OCI-LY7 (cell line): ENCODE data around the gene TMEM165. TPM values are rescaled to one million over a fixed set of nuclear protein-coding genes. Genes with fewer than 3 reads are reported as not detected.

ENCODE experiments used
- BruUV-seq: library from RNA; stranded (reverse); fragments of 400-500 nt; replicated peaks from 2 replicates; lab custom pipeline; 2021; lab: Mats Ljungman, UMichigan
- CTCF ChIA-PET: fragments of 300-600 bp; sonication (Branson Sonifier 250); formaldehyde crosslinking; loops from one replicate; lab custom pipeline; 2022; ENCODE audit warnings: antibody characterized with exemption; ENCODE audit not compliant: unreplicated experiment; lab: Charles Lee
- POLR2A ChIA-PET: fragments of 300-600 bp; sonication (Branson Sonifier 250); formaldehyde crosslinking; loops from one replicate; lab custom pipeline; 2022; ENCODE audit warnings: antibody characterized with exemption; lab: Charles Lee
- DNase-seq: peaks from one replicate; pipeline ENCODE4 v3.0.0-alpha.2; 2015; ENCODE audit warnings: low spot score
- H2AFZ ChIP-seq: fragments of 200-600 bp; sonication (generic), shearing (Covaris generic); 2 replicates; pipeline ENCODE4 v1.6.1; 2014; ENCODE audit warnings: mild to moderate bottlenecking, antibody characterized with exemption, low read length, moderate library complexity
- H3K27ac ChIP-seq: fragments of 200-600 bp; sonication (generic); 2 replicates; pipeline ENCODE4 v1.5.1; 2014; ENCODE audit warnings: mixed run types, low read depth, mild to moderate bottlenecking, moderate library complexity, low read length, inconsistent platforms; ENCODE audit not compliant: poor library complexity, severe bottlenecking
- H3K36me3 ChIP-seq: fragments of 200-600 bp; sonication (generic); 2 replicates; pipeline ENCODE4 v1.6.1; 2014; ENCODE audit warnings: mild to moderate bottlenecking, antibody characterized with exemption, low read length, moderate library complexity, mixed read lengths; ENCODE audit not compliant: insufficient read depth
- H3K4me1 ChIP-seq: fragments of 200-600 bp; sonication (generic); 2 replicates; pipeline ENCODE4 v1.5.1; 2014; ENCODE audit warnings: mild to moderate bottlenecking, low read length; ENCODE audit not compliant: insufficient read depth, poor library complexity, severe bottlenecking
- H3K4me2 ChIP-seq: fragments of 200-600 bp; sonication (generic); 2 replicates; pipeline ENCODE4 v1.6.1; 2014; ENCODE audit warnings: mild to moderate bottlenecking, low read length
- H3K4me3 ChIP-seq: fragments of 200-600 bp; sonication (generic); 2 replicates; pipeline ENCODE4 v1.5.1; 2014; ENCODE audit warnings: mild to moderate bottlenecking, low read depth, low read length; ENCODE audit not compliant: poor library complexity, severe bottlenecking
- H3K79me2 ChIP-seq: fragments of 200-600 bp; sonication (generic); 2 replicates; pipeline ENCODE4 v1.6.1; 2016; ENCODE audit warnings: low read depth, mild to moderate bottlenecking, low read length, moderate library complexity, mixed read lengths; ENCODE audit not compliant: insufficient read depth
- H3K9me2 ChIP-seq: fragments of 200-600 bp; sonication (generic); 2 replicates; pipeline ENCODE4 v1.6.1; 2016; ENCODE audit warnings: mild to moderate bottlenecking, low read length, mixed read lengths; ENCODE audit not compliant: insufficient read depth
- H3K9me3 ChIP-seq: fragments of 200-600 bp; sonication (generic); 2 replicates; pipeline ENCODE4 v1.6.1; 2014; ENCODE audit warnings: mild to moderate bottlenecking, mixed run types, low read length, mixed read lengths
- H4K20me1 ChIP-seq: fragments of 200-600 bp; sonication (generic); 2 replicates; pipeline ENCODE4 v1.6.1; 2014; ENCODE audit warnings: mild to moderate bottlenecking, antibody characterized with exemption, low read length, moderate library complexity, mixed read lengths; ENCODE audit not compliant: insufficient read depth
- EZH2phosphoT487 ChIP-seq: fragments of 200-600 bp; sonication (generic); IDR thresholded peaks from 2 replicates; pipeline ENCODE4 v1.6.1; 2018; ENCODE audit warnings: low read depth, borderline replicate concordance, mild to moderate bottlenecking, mixed run types, antibody characterized with exemption, low read length, moderate library complexity, mixed read lengths
- intact Hi-C: fragments of 100-400 bp; cut with micrococcal nuclease; formaldehyde crosslinking; loops from one replicate; pipeline ENCODE4 v1.10.0; 2022; ENCODE audit not compliant: unreplicated experiment
- total RNA-seq, 2 experiments: library from RNA; depleted of rRNA in 1 of 2; stranded (reverse); fragments of >200 nt in 1 of 2; shearing (Covaris generic) in 1 of 2; gene quantifications; 2 replicates each; pipeline ENCODE4 v1.2.3, GENCODE V29; 2014 to 2022
- TF ChIP-seq, protein P1 (sequence below): fragments of 200-600 bp; sonication (generic); conservative IDR thresholded peaks from 2 replicates; pipeline ENCODE4 v1.5.1; 2014; ENCODE audit warnings: mild to moderate bottlenecking, antibody characterized with exemption, low read length, moderate library complexity, mixed read lengths

Gene TMEM165
- total RNA-seq, 2 experiments from 2014 or later: 70.8 to 86.1 TPM

DNA sequence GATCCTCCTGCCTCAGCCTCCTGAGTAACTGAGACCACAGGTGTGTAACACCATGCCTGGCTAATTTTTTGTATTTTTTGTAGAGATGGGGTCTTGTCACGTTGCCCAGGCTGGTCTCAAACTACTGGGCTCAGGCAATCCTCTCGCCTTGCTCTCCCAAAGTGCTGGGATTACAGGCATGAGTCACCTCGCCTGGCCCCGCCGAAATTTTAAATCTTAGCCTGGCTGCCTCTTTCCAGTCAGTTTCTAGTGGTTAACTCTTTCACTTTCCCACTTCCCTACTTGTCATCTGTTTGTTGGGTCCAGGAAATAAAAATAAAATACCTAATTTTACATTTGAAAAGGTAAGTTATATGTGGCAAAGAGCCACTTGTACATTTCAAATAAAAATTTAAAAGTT, 62.4 kb downstream of the TMEM165 start:
- no TSS peak for BruUV-seq
- H3K36me3 ChIP-seq: no peaks in the 10 kb centered on the region
- no peaks in the 10 kb centered on the region for H3K9me3 ChIP-seq
- no peak overlapping the region for H2AFZ ChIP-seq
- H3K9me2 ChIP-seq: no peaks in the 10 kb centered on the region
- intact Hi-C loops: no loop called here
- no peak overlapping the region for H3K27ac ChIP-seq
- no peak overlapping the region for H3K4me3 ChIP-seq
- no peaks in the 10 kb centered on the region for H4K20me1 ChIP-seq
- ChIA-PET POLR2A (interaction anchor here (1.3 kb wide), 1 partner anchor 10 kb away, joined by 4 read pairs; no protein-coding TSS in a partner anchor), CTCF (no interaction called here)
- no peak for DNase-seq
- no peaks in the 10 kb centered on the region for H3K79me2 ChIP-seq
- H3K4me2 ChIP-seq: no peak overlapping the region
- H3K4me1 ChIP-seq: no peaks in the 10 kb centered on the region
- TF ChIP-seq, protein P1, sequence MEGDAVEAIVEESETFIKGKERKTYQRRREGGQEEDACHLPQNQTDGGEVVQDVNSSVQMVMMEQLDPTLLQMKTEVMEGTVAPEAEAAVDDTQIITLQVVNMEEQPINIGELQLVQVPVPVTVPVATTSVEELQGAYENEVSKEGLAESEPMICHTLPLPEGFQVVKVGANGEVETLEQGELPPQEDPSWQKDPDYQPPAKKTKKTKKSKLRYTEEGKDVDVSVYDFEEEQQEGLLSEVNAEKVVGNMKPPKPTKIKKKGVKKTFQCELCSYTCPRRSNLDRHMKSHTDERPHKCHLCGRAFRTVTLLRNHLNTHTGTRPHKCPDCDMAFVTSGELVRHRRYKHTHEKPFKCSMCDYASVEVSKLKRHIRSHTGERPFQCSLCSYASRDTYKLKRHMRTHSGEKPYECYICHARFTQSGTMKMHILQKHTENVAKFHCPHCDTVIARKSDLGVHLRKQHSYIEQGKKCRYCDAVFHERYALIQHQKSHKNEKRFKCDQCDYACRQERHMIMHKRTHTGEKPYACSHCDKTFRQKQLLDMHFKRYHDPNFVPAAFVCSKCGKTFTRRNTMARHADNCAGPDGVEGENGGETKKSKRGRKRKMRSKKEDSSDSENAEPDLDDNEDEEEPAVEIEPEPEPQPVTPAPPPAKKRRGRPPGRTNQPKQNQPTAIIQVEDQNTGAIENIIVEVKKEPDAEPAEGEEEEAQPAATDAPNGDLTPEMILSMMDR: no peak
- TF ChIP-seq EZH2phosphoT487: no peak

DNA sequence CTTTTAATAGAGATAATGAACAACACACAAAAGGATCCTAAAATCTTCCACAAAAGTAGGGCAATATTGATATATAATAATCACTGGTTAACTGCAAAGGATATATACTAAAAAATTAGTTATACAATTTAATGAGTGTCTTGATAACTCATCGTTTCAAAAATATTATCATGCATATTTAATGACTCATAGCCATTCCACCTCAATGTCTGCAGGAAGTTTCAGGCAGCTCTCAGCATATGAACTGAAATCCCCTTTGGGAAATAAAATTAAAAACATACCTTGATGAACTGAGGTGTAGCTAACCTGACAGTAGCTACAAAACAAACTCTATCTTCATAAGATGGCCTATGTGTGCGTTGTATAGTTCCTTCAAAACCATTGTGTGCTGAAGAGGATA, 62.9 kb downstream of the TMEM165 start:
- ChIA-PET CTCF (no interaction called here), POLR2A (interaction anchor here (0.6 to 1.3 kb wide), 2 partner anchors 10 to 34 kb away, joined by 4 read pairs; no protein-coding TSS in a partner anchor)
- no TSS peak for BruUV-seq
- TF ChIP-seq EZH2phosphoT487: no peak
- TF ChIP-seq, protein P1: no peak
- Histone ChIP-seq H3K4me3 (no peak overlapping the region), H3K4me1 (no peaks in the 10 kb centered on the region), H3K36me3 (no peaks in the 10 kb centered on the region), H3K27ac (no peak overlapping the region), H4K20me1 (no peaks in the 10 kb centered on the region), H2AFZ (no peak overlapping the region), H3K79me2 (no peaks in the 10 kb centered on the region), H3K9me3 (no peaks in the 10 kb centered on the region), H3K9me2 (no peaks in the 10 kb centered on the region), H3K4me2 (no peak overlapping the region)
- intact Hi-C loops: no loop called here
- no peak for DNase-seq

DNA sequence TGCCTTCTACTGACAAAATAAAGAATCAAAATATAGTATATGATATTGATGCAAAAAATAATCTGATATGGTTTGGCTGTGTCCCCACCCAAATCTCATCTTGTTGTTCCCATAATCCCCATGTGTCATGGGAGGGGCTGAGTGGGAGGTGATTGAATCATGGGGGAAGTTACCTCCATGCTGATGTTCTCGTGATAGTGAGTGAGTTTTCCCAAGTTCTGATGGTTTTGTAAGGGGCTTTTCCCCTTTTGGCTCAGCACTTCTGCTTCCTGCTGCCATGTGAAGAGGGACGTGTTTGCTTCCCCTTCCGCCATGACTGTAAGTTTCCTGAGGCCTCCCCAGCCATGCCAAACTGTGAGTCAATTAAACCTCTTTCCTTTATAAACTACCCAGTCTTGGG, 70.2 kb downstream of the TMEM165 start:
- Histone ChIP-seq H3K79me2 (no peaks in the 10 kb centered on the region), H3K27ac (no peak overlapping the region), H3K4me1 (no peaks in the 10 kb centered on the region), H4K20me1 (no peaks in the 10 kb centered on the region), H3K9me2 (no peaks in the 10 kb centered on the region), H3K4me2 (no peak overlapping the region), H2AFZ (no peak overlapping the region), H3K4me3 (no peak overlapping the region), H3K9me3 (no peaks in the 10 kb centered on the region), H3K36me3 (no peaks in the 10 kb centered on the region)
- no peak for DNase-seq
- TF ChIP-seq EZH2phosphoT487: no peak
- TF ChIP-seq, protein P1: no peak
- ChIA-PET CTCF (no interaction called here), POLR2A (interaction anchor here (1.0 kb wide), 1 partner anchor 134 kb away, joined by 7 read pairs; no protein-coding TSS in a partner anchor)
- BruUV-seq: no TSS peak
- intact Hi-C loops: no loop called here
